ENCODE results near the gene DDI2.

- TF ChIP-seq EZH2 (IDR thresholded peaks at IDR 0.05; ENCODE audit: borderline replicate concordance, low read depth, low read length, severe bottlenecking), result no peak
- no peak for TF ChIP-seq CTCF (IDR thresholded peaks at IDR 0.05; ENCODE audit: borderline replicate concordance, extremely low read depth, low read length, poor library complexity, severe bottlenecking)
Measured at GRCh38 chr1:15669864-15670263, 52.6 kb downstream of the DDI2 start.
